ENCODE results near the gene DKK3. TPM values are rescaled to one million over a fixed set of nuclear protein-coding genes. Genes with fewer than 3 reads are reported as not detected.

Gene DKK3
- total and polyA plus RNA-seq, 2 donors from 2014 or later, result 49.6 to 59.5 TPM

GRCh38 chr11:11971906-11972547, 36.4 kb downstream of the DKK3 start:
- Histone ChIP-seq H3K27me3 (ENCODE audit: control insufficient read depth, insufficient read depth, low read length) (no peaks in the 10 kb centered on the region), H3K9ac (ENCODE audit: low read length in 3 of 3) (no peak overlapping the region), H3K4me1 (ENCODE audit: control insufficient read depth in 2 of 3, insufficient read depth in 2 of 3, low read depth in 1 of 3, low read length in 3 of 3) (peaks cover 0 to 26% (median 21%) of the 10 kb centered on the region in 3 donors), H3K9me3 (ENCODE audit: control insufficient read depth in 2 of 3, insufficient read depth in 1 of 3, low read length in 3 of 3) (no peaks in the 10 kb centered on the region), H3K36me3 (ENCODE audit: control insufficient read depth in 2 of 3, insufficient read depth in 3 of 3, low read length in 3 of 3) (no peaks in the 10 kb centered on the region), H3K27ac (ENCODE audit: low read depth in 2 of 2, low read length in 2 of 2) (no peak overlapping the region), H3K4me3 (ENCODE audit: low read length in 3 of 3) (no peak overlapping the region)
- intact Hi-C loops (cut with DNase I), result no loop called here
- TF ChIP-seq, protein P1, sequence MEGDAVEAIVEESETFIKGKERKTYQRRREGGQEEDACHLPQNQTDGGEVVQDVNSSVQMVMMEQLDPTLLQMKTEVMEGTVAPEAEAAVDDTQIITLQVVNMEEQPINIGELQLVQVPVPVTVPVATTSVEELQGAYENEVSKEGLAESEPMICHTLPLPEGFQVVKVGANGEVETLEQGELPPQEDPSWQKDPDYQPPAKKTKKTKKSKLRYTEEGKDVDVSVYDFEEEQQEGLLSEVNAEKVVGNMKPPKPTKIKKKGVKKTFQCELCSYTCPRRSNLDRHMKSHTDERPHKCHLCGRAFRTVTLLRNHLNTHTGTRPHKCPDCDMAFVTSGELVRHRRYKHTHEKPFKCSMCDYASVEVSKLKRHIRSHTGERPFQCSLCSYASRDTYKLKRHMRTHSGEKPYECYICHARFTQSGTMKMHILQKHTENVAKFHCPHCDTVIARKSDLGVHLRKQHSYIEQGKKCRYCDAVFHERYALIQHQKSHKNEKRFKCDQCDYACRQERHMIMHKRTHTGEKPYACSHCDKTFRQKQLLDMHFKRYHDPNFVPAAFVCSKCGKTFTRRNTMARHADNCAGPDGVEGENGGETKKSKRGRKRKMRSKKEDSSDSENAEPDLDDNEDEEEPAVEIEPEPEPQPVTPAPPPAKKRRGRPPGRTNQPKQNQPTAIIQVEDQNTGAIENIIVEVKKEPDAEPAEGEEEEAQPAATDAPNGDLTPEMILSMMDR (IDR thresholded peaks at IDR 0.05; ENCODE audit: borderline replicate concordance, extremely low read depth, insufficient read depth), result no peak
- FAIRE-seq, result no peak
- DNase-seq, result peak in 3 of 5 donors; percentile 64 to 65 (median 65)

- intact Hi-C loops (cut with DNase I), result no loop called here
These were observed 37.9 kb downstream of the DKK3 start for GRCh38 chr11:11970556-11970955.

DNA sequence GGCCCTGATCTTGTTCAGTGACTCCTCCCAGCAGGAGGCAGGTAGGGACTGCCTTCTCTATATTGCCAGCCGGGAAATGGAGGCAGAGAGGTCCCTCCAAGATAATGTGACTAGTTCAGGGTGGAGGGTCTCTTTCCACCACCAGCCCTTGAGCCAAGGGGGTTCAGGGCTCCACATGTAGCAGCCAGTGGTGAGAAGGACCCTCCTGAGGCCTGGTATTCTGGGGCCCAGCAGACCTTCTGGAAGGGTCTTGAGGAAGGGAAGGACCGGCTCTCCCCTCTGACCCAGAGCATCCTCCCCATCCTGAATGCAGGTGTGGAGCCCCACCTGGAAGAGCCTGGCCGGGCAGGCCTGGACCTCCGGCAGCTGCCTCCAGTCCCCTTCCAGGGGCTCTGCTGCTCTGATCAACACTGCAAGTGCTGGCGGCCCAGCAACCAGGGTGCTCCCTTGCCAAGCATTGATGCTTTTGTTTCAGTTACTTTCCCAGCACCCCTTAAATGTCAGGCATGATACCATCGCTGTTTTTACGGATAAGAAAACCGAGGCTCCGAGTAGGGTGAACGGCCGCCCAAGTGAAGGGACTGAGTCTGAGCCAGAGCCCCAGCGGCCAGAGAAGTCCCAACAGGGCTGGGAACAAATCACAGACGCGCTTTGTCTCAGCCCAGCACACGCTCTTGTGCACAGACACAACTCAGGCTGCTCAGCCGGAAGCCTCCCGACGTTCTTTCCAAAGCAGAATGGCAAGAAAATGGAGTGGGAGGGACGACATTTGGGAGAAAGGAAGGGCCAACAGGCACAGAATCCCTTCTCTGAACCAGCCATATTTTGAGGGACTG, 38.8 kb downstream of the DKK3 start:
- H3K4me3 ChIP-seq (ENCODE audit: low read length in 3 of 3), result no peak overlapping the region
- intact Hi-C loops (cut with DNase I), result no loop called here
- H3K36me3 ChIP-seq (ENCODE audit: control insufficient read depth in 2 of 3, insufficient read depth in 3 of 3, low read length in 3 of 3), result no peaks in the 10 kb centered on the region
- H3K27ac ChIP-seq (ENCODE audit: low read depth in 2 of 2, low read length in 2 of 2), result no peak overlapping the region
- H3K9ac ChIP-seq (ENCODE audit: low read length in 3 of 3), result no peak overlapping the region
- FAIRE-seq (no peak), DNase-seq (no peak)
- H3K9me3 ChIP-seq (ENCODE audit: control insufficient read depth in 2 of 3, insufficient read depth in 1 of 3, low read length in 3 of 3), result no peaks in the 10 kb centered on the region
- H3K4me1 ChIP-seq (ENCODE audit: control insufficient read depth in 2 of 3, insufficient read depth in 2 of 3, low read depth in 1 of 3, low read length in 3 of 3), result peaks cover 0 to 10% (median 8%) of the 10 kb centered on the region in 3 donors
- H3K27me3 ChIP-seq (ENCODE audit: control insufficient read depth, insufficient read depth, low read length), result no peaks in the 10 kb centered on the region
- TF ChIP-seq, protein P1 (IDR thresholded peaks at IDR 0.05; ENCODE audit: borderline replicate concordance, extremely low read depth, insufficient read depth), result no peak

More at GRCh38 chr11:11970556-11970955, 37.9 kb downstream of the DKK3 start:
- Histone ChIP-seq H3K27me3 (ENCODE audit: control insufficient read depth, insufficient read depth, low read length) (no peaks in the 10 kb centered on the region), H3K36me3 (ENCODE audit: control insufficient read depth in 2 of 3, insufficient read depth in 3 of 3, low read length in 3 of 3) (no peaks in the 10 kb centered on the region), H3K4me1 (ENCODE audit: control insufficient read depth in 2 of 3, insufficient read depth in 2 of 3, low read depth in 1 of 3, low read length in 3 of 3) (peaks cover 0 to 12% (median 10%) of the 10 kb centered on the region in 3 donors), H3K4me3 (ENCODE audit: low read length in 3 of 3) (no peak overlapping the region), H3K9me3 (ENCODE audit: control insufficient read depth in 2 of 3, insufficient read depth in 1 of 3, low read length in 3 of 3) (no peaks in the 10 kb centered on the region), H3K9ac (ENCODE audit: low read length in 3 of 3) (no peak overlapping the region), H3K27ac (ENCODE audit: low read depth in 2 of 2, low read length in 2 of 2) (no peak overlapping the region)
- TF ChIP-seq, protein P1 (IDR thresholded peaks at IDR 0.05; ENCODE audit: borderline replicate concordance, extremely low read depth, insufficient read depth), result no peak
- no peak for DNase-seq
- no peak for FAIRE-seq

Data from kidney (tissue), 14 donors.